ENCODE results near the gene CERS6. TPM values are rescaled to one million over a fixed set of nuclear protein-coding genes. Genes with fewer than 3 reads are reported as not detected.
"Not testable (repeated sequence)": the region's sequence is repeated elsewhere in the genome, so short reads cannot be mapped to it uniquely, and the experiment has no call there.

The CERS6 gene
- total RNA-seq, 4 donors from 2014 or later: 17.6 to 31.1 (median 24.1) TPM

DNA sequence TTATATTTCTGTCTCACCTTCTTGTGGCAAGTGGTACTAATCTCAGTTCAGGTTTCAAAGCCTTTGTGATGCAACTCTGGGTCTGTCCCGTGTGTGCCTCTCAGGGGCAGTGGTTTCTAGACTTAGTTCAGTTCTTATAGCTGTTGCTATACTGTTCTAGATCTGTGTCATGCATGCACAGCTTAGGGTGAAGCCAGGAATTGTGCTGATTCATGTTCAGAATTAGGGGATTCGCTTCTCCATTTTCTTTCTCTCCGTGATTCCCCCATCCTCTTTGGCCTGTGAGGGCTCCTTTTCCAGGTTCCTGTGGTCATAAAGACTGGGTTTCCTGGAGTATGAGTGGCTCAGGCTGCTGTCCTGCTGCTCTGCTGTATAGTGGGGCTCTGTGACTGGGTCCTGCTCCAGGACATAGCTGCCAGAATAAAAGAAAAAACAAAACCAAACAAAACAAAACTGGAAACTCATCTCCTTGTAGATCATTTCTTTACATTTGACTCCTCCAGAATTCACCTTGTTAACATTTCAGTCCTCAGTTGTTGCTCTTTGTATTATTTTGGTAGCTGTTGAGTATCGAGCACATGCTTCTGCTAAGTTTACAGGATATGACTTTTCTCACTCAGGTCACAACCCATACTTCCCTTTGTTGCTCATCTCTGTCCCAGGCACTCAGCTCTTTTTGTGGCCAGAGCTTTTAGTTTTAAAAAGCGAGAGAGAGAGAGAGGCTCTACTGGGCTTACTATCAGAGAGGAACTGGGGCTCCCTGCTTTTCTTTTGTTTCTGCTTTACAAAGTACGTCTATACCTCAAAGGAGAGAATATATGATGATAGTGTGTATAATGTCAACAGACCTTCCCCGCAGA is 34.2 kb downstream of the CERS6 start:
- intact Hi-C loops (cut with DNase I): no loop called here
- H3K4me1 ChIP-seq: peaks cover 10 to 22% (median 10%) of the 10 kb centered on the region in 3 donors
- H3K4me3 ChIP-seq: peak overlapping the region in 2 of 4 donors; percentile 10 to 25
- H3K36me3 ChIP-seq: no peaks in the 10 kb centered on the region
- DNase-seq: no peak
- H3K9me3 ChIP-seq: no peaks in the 10 kb centered on the region
- 31 to 42% methylated on average over 7 of the region's 7 CpGs for WGBS, 2 donors
- no peaks in the 10 kb centered on the region for H3K27me3 ChIP-seq
- TF ChIP-seq POLR2A (IDR thresholded peaks at IDR 0.05): no peak
- no peak for TF ChIP-seq CTCF (IDR thresholded peaks at IDR 0.05)
- peak overlapping the region in 2 of 4 donors; percentile 39 to 43 for H3K27ac ChIP-seq

- TF ChIP-seq CTCF (IDR thresholded peaks at IDR 0.05) (no peak), POLR2A (IDR thresholded peaks at IDR 0.05) (no peak)
- H3K27ac ChIP-seq: peak overlapping the region in 2 of 4 donors; percentile 39 to 43
- H3K27me3 ChIP-seq: no peaks in the 10 kb centered on the region
- intact Hi-C loops (cut with DNase I): no loop called here
- peaks cover 10 to 22% (median 10%) of the 10 kb centered on the region in 3 donors for H3K4me1 ChIP-seq
- no peaks in the 10 kb centered on the region for H3K36me3 ChIP-seq
- WGBS, 2 donors: 23 to 39% methylated on average over 3 of the region's 3 CpGs
- peak overlapping the region in 2 of 4 donors; percentile 10 to 25 for H3K4me3 ChIP-seq
- no peak for DNase-seq
- no peaks in the 10 kb centered on the region for H3K9me3 ChIP-seq
These were observed 35.0 kb downstream of the CERS6 start for GRCh38 chr2:168490946-168491605.

GRCh38 chr2:168491728-168492127 is 35.7 kb downstream of the CERS6 start:
- peaks cover 10 to 22% (median 10%) of the 10 kb centered on the region in 3 donors for H3K4me1 ChIP-seq
- H3K36me3 ChIP-seq; H3K27me3 ChIP-seq; H3K9me3 ChIP-seq; intact Hi-C loops (cut with DNase I); H3K27ac ChIP-seq; DNase-seq; H3K4me3 ChIP-seq: not testable (repeated sequence)
- 91 to 99% methylated on average over 4 of the region's 4 CpGs for WGBS, 2 donors

- intact Hi-C loops (cut with DNase I); H3K27ac ChIP-seq; H3K9me3 ChIP-seq; H3K27me3 ChIP-seq; H3K36me3 ChIP-seq; H3K4me3 ChIP-seq; DNase-seq: not testable (repeated sequence)
- peaks cover 10 to 22% (median 10%) of the 10 kb centered on the region in 3 donors for H3K4me1 ChIP-seq
- WGBS, 2 donors: 83 to 92% methylated on average over 2 of the region's 2 CpGs
These were observed 37.1 kb downstream of the CERS6 start for GRCh38 chr2:168493219-168493618.

GRCh38 chr2:168494190-168494711 is 38.2 kb downstream of the CERS6 start:
- DNase-seq: no peak
- H3K27ac ChIP-seq: no peak overlapping the region
- TF ChIP-seq CTCF (IDR thresholded peaks at IDR 0.05) (no peak), POLR2A (IDR thresholded peaks at IDR 0.05) (no peak)
- no peaks in the 10 kb centered on the region for H3K36me3 ChIP-seq
- H3K4me3 ChIP-seq: no peak overlapping the region
- WGBS, 2 donors: 82 to 84% methylated on average over 6 to 7 of the region's 7 CpGs
- H3K27me3 ChIP-seq: no peaks in the 10 kb centered on the region
- intact Hi-C loops (cut with DNase I): no loop called here
- no peaks in the 10 kb centered on the region for H3K9me3 ChIP-seq
- H3K4me1 ChIP-seq: peaks cover 10 to 22% (median 10%) of the 10 kb centered on the region in 3 donors

- no peak overlapping the region for H3K4me3 ChIP-seq
- peaks cover 5 to 12% (median 6%) of the 10 kb centered on the region in 3 donors for H3K4me1 ChIP-seq
- H3K27me3 ChIP-seq: no peaks in the 10 kb centered on the region
- H3K27ac ChIP-seq: no peak overlapping the region
- WGBS, 2 donors: 48 to 52% methylated on average over 1 of the region's 1 CpG
- intact Hi-C loops (cut with DNase I): no loop called here
- TF ChIP-seq POLR2A (IDR thresholded peaks at IDR 0.05) (no peak), CTCF (IDR thresholded peaks at IDR 0.05) (no peak)
- H3K9me3 ChIP-seq: no peaks in the 10 kb centered on the region
- no peak for DNase-seq
- H3K36me3 ChIP-seq: no peaks in the 10 kb centered on the region
These were observed 39.5 kb downstream of the CERS6 start for GRCh38 chr2:168495524-168495923.

Measured in esophagus squamous epithelium (tissue), 5 donors.